HG03442 (cell line): Measurements from ENCODE around the gene SYNGAP1.
"Not testable (repeated sequence)": the region's sequence is repeated elsewhere in the genome, so short reads cannot be mapped to it uniquely, and the experiment has no call there.

Source experiments
- ATAC-seq: cut with Tn5 transposase; IDR thresholded peaks from one replicate; pipeline ENCODE4 v1.9.1; 2021; ENCODE audit warnings: mild to moderate bottlenecking, moderate library complexity; ENCODE audit not compliant: unreplicated experiment

The SYNGAP1 gene

GRCh38 chr6:33466075-33466735, 46.3 kb downstream of the SYNGAP1 start:
- no peak for ATAC-seq

GRCh38 chr6:33467091-33467490, 47.2 kb downstream of the SYNGAP1 start:
- ATAC-seq: no peak

GRCh38 chr6:33469661-33470060, 49.8 kb downstream of the SYNGAP1 start:
- ATAC-seq: no peak

- no peak for ATAC-seq
Measured at GRCh38 chr6:33477864-33478263, 58.0 kb downstream of the SYNGAP1 start.

- ATAC-seq: no peak
Measured at GRCh38 chr6:33481192-33481591, 61.3 kb downstream of the SYNGAP1 start.

- not testable (repeated sequence) for ATAC-seq
Measured at GRCh38 chr6:33482620-33483019, 62.8 kb downstream of the SYNGAP1 start.

- no peak for ATAC-seq
Measured at GRCh38 chr6:33483678-33484077, 63.8 kb downstream of the SYNGAP1 start.

GRCh38 chr6:33484673-33485262, 64.9 kb downstream of the SYNGAP1 start:
- ATAC-seq: not testable (repeated sequence)

- ATAC-seq: not testable (repeated sequence)
Measured at GRCh38 chr6:33485680-33486079, 65.8 kb downstream of the SYNGAP1 start.

- no peak for ATAC-seq
Measured at GRCh38 chr6:33488339-33488738, 68.5 kb downstream of the SYNGAP1 start.

- no peak for ATAC-seq
Measured at GRCh38 chr6:33490198-33490597, 70.3 kb downstream of the SYNGAP1 start.

- no peak for ATAC-seq
Measured at GRCh38 chr6:33490621-33491020, 70.8 kb downstream of the SYNGAP1 start.

- ATAC-seq: no peak
Measured at GRCh38 chr6:33492093-33492492, 72.2 kb downstream of the SYNGAP1 start.

GRCh38 chr6:33497157-33497556, 77.3 kb downstream of the SYNGAP1 start:
- no peak for ATAC-seq

- ATAC-seq: no peak
Measured at GRCh38 chr6:33502486-33502885, 82.6 kb downstream of the SYNGAP1 start.

GRCh38 chr6:33504486-33504885, 84.6 kb downstream of the SYNGAP1 start:
- ATAC-seq: no peak
